ENCODE data around the gene SEC14L5. TPM values are rescaled to one million over a fixed set of nuclear protein-coding genes. Genes with fewer than 3 reads are reported as not detected.

SEC14L5 gene
- total and polyA plus RNA-seq, 2 donors (not counting 3 experiments of a cell fraction or from before 2014, with no cell fraction given): not detected

DNA sequence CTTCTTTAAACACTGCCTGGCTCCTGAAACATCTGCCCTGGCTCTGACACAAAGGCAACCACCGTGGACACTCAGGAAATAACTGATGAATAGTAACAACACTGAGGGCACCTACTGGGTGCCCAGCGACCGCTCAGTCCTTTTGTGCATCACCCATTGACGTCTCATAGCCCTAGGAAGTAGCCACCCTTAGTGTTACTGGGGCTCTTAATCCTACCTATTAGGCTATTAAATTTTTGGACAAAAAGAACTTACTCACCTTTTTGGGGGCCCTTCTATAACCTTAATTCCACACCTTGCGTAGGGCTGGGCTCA is 32.9 kb upstream of the SEC14L5 start:
- no peak overlapping the region for H3K27ac ChIP-seq (ENCODE audit: insufficient read depth, low read depth, low read length)
- dilution Hi-C loops (cut with MboI; ENCODE audit: extremely low pct_ligation_motif_present, low sequenced_read_pairs) (no loop called here), intact Hi-C loops (cut with micrococcal nuclease) (no loop called here)
- H3K27me3 ChIP-seq (ENCODE audit: control insufficient read depth in 2 of 2, insufficient read depth in 2 of 2, low read length in 2 of 2): no peaks in the 10 kb centered on the region
- H3K9ac ChIP-seq (replicated peaks; ENCODE audit: extremely low read depth, insufficient read depth, low read length): no peak overlapping the region
- no peak for FAIRE-seq
- no peak overlapping the region for H3K4me2 ChIP-seq (ENCODE audit: insufficient read depth, low read length)
- no peaks in the 10 kb centered on the region for H3K4me1 ChIP-seq (ENCODE audit: control insufficient read depth, extremely low read depth, insufficient read depth, low read length)
- no peak for DNase-seq (ENCODE audit: low read depth, low spot score)
- H3K4me3 ChIP-seq (replicated peaks in 1 of 3; ENCODE audit: insufficient read depth in 1 of 3, low read depth in 1 of 3, low read length in 3 of 3): no peak overlapping the region
- ChIA-PET POLR2A (no interaction called here), CTCF (no interaction called here)
- H2AFZ ChIP-seq (ENCODE audit: low read depth, low read length): no peak overlapping the region
- H4K20me1 ChIP-seq (replicated peaks; ENCODE audit: control insufficient read depth, extremely low read depth, insufficient read depth, low read length): no peaks in the 10 kb centered on the region
- TF ChIP-seq FOS (IDR thresholded peaks at IDR 0.05; ENCODE audit: borderline replicate concordance, insufficient read depth, low read length): no peak
- TF ChIP-seq JUN (IDR thresholded peaks at IDR 0.05; ENCODE audit: borderline replicate concordance, insufficient read depth, insufficient read length, low read depth): no peak
- no peak for TF ChIP-seq POLR2AphosphoS5 (IDR thresholded peaks at IDR 0.05; ENCODE audit: insufficient read depth, low read depth, low read length)
- no peak for TF ChIP-seq GATA2 (IDR thresholded peaks at IDR 0.05; ENCODE audit: insufficient read depth, insufficient read length, low read depth, low read length)
- no peak for TF ChIP-seq MYC (IDR thresholded peaks at IDR 0.05; ENCODE audit: low read depth, low read length)
- TF ChIP-seq, protein P1, sequence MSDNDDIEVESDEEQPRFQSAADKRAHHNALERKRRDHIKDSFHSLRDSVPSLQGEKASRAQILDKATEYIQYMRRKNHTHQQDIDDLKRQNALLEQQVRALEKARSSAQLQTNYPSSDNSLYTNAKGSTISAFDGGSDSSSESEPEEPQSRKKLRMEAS (IDR thresholded peaks at IDR 0.05; ENCODE audit: insufficient read depth, insufficient read length): no peak
- TF ChIP-seq EZH2 (IDR thresholded peaks at IDR 0.05; ENCODE audit: borderline replicate concordance, low read depth, low read length, severe bottlenecking): no peak
- TF ChIP-seq, protein P2, sequence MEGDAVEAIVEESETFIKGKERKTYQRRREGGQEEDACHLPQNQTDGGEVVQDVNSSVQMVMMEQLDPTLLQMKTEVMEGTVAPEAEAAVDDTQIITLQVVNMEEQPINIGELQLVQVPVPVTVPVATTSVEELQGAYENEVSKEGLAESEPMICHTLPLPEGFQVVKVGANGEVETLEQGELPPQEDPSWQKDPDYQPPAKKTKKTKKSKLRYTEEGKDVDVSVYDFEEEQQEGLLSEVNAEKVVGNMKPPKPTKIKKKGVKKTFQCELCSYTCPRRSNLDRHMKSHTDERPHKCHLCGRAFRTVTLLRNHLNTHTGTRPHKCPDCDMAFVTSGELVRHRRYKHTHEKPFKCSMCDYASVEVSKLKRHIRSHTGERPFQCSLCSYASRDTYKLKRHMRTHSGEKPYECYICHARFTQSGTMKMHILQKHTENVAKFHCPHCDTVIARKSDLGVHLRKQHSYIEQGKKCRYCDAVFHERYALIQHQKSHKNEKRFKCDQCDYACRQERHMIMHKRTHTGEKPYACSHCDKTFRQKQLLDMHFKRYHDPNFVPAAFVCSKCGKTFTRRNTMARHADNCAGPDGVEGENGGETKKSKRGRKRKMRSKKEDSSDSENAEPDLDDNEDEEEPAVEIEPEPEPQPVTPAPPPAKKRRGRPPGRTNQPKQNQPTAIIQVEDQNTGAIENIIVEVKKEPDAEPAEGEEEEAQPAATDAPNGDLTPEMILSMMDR (IDR thresholded peaks at IDR 0.05; ENCODE audit: extremely low read depth in 1 of 2, insufficient read depth in 1 of 2, low read depth in 1 of 2, low read length in 2 of 2): no peak
- no peak for TF ChIP-seq POLR2A (IDR thresholded peaks at IDR 0.05; ENCODE audit: low read depth, low read length)
- no TSS peak for BruUV-seq (replicated peaks)
- H3K79me2 ChIP-seq (ENCODE audit: control insufficient read depth, insufficient read depth, low read length): no peaks in the 10 kb centered on the region
- no peaks in the 10 kb centered on the region for H3K36me3 ChIP-seq (ENCODE audit: control insufficient read depth in 2 of 2, extremely low read depth in 1 of 2, insufficient read depth in 2 of 2, low read length in 2 of 2)
- no peaks in the 10 kb centered on the region for H3K9me1 ChIP-seq (replicated peaks; ENCODE audit: control insufficient read depth, extremely low read depth, insufficient read depth, low read length)
- H3K9me3 ChIP-seq (replicated peaks; ENCODE audit: control insufficient read depth, insufficient read depth, low read length): peaks cover 2% of the 10 kb centered on the region

Measured in endothelial cell of umbilical vein (primary cell).